Measurements from ENCODE around the gene PTPRD.

The PTPRD gene

DNA sequence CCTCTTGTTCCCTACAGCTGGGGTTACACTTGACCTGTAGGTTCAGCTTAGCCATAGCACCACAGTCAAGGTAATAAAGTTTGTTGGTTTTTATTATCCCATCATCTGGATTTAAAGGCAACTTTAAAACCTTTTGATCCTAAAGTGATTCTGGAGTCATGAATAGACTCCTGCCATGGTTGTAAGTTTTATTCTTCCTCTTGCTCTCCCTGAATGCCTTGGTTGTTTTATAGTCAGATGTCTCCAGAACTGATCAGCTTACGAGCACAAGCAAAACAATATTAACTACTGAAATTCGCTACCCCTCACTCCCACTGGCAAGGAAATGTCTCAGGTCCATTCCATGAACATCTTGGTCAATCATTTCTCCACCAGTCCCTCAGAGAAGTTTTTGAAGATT lies 1328.6 kb downstream of the PTPRD start:
- TF ChIP-seq CTCF (conservative IDR thresholded peaks at IDR 0.05; ENCODE audit: low read depth, low read length) = no peak
- H3K4me3 ChIP-seq (ENCODE audit: low read depth, low read length) = no peak overlapping the region
- DNase-seq (ENCODE audit: low read depth) = no peak

DNA sequence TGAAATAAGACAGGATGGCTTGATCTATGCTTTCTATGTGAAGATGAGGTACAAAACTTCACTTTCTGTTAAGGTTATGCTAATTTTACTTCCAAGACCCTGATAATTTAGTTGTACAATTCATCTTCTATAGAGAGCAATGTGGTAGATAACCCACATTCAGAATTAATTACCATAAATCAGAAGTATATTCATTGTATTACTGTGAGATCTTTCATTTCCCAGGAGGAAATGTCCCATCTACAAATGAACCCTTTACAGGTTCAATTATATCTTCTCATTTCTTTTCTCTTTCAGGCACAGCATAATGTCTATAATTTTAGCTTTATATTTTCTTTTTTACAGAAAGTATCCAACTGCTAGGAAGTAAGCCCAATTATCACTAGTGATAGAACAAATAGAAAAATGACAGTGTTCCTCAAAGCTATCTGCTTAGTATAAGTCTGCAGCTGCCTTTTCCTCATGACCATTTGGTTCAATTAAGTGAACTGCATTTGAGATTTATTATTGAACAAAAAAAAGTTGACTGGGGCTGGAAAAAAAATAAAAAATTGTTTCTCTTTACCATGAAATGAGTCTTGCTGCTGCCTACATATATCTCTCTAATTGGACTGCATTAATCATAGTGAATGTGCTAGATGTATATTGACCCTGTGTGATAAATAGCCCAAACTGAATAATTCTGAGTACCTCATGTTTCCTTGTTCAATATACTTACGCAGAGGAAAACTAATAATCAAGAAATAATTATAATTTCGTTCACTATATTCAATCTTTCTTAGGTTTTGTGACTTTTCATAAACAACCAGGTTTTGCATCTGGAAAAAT lies 1329.4 kb downstream of the PTPRD start:
- no peak for DNase-seq (ENCODE audit: low read depth)
- TF ChIP-seq CTCF (conservative IDR thresholded peaks at IDR 0.05; ENCODE audit: low read depth, low read length) = no peak
- no peak overlapping the region for H3K4me3 ChIP-seq (ENCODE audit: low read depth, low read length)

GRCh38 chr9:9275601-9276000 lies 1337.2 kb downstream of the PTPRD start:
- no peak overlapping the region for H3K4me3 ChIP-seq (ENCODE audit: low read depth, low read length)
- no peak for DNase-seq (ENCODE audit: low read depth)
- TF ChIP-seq CTCF (conservative IDR thresholded peaks at IDR 0.05; ENCODE audit: low read depth, low read length) = no peak

DNA sequence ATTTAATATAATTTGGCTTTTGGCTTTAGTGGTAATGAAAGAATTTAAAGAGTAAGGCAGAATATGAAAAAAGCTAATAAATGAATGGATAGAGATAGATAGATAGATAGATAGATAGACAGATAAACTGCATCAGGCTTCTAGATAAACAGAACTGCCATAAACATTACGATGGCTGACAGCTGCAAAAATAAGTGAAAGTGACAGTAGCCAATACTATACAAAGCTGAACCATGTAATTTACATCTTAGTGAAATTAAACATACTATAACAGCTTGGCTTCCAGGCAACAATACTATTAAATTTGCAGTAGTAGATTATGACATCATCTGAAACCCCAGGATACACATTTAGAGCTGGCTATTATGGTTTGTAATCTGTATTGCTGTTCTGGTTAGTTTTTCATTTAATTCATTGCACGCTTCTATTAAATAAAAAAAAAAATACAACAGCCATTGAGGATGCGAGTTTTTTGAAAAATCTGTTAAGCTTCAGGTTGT lies 1354.8 kb downstream of the PTPRD start:
- no peak for DNase-seq (ENCODE audit: low read depth)
- no peak overlapping the region for H3K4me3 ChIP-seq (ENCODE audit: low read depth, low read length)
- TF ChIP-seq CTCF (conservative IDR thresholded peaks at IDR 0.05; ENCODE audit: low read depth, low read length) = no peak

- no peak for TF ChIP-seq CTCF (conservative IDR thresholded peaks at IDR 0.05; ENCODE audit: low read depth, low read length)
- DNase-seq (ENCODE audit: low read depth) = no peak
- no peak overlapping the region for H3K4me3 ChIP-seq (ENCODE audit: low read depth, low read length)
Measured at GRCh38 chr9:9246726-9247125, 1366.1 kb downstream of the PTPRD start.

DNA sequence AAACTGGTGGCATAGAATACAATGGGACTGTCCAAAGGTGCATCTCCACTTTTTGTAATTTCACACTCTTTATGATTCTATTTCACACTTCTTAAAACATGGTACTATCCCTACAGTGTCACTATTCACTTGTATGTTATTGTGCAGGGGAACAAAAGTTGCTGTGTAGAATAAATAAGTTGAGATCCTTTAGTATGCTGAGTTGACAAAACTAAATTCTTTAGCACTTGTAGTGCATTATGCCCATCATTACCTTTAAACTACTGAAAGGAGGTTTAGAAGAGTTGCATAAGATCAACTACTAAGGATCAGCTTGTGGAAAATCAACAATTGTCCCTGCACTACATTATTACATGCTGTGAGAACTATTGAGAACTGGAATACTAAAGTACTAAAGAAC lies 1380.9 kb downstream of the PTPRD start:
- no peak overlapping the region for H3K4me3 ChIP-seq (ENCODE audit: low read depth, low read length)
- no peak for DNase-seq (ENCODE audit: low read depth)
- no peak for TF ChIP-seq CTCF (conservative IDR thresholded peaks at IDR 0.05; ENCODE audit: low read depth, low read length)

- no peak for DNase-seq (ENCODE audit: low read depth)
- no peak overlapping the region for H3K4me3 ChIP-seq (ENCODE audit: low read depth, low read length)
- no peak for TF ChIP-seq CTCF (conservative IDR thresholded peaks at IDR 0.05; ENCODE audit: low read depth, low read length)
Measured at GRCh38 chr9:9229269-9229668, 1383.5 kb downstream of the PTPRD start.

All from choroid plexus epithelial cell (primary cell).